Measurements from ENCODE around the gene UBXN2A.
"Not testable (repeated sequence)": the region's sequence is repeated elsewhere in the genome, so short reads cannot be mapped to it uniquely, and the experiment has no call there.

The UBXN2A gene

GRCh38 chr2:23947350-23947749 lies 7.1 kb downstream of the UBXN2A start:
- no peak for TF ChIP-seq MYC (IDR thresholded peaks at IDR 0.05; ENCODE audit: low read depth, low read length)
- no peak for TF ChIP-seq POLR2A (IDR thresholded peaks at IDR 0.05; ENCODE audit: extremely low read depth, insufficient read length)
- no peak for TF ChIP-seq CTCF (IDR thresholded peaks at IDR 0.05; ENCODE audit: low read depth, low read length)
- no peak for TF ChIP-seq MAX (IDR thresholded peaks at IDR 0.05; ENCODE audit: low read depth, low read length)
- no peak for DNase-seq (ENCODE audit: low read depth)
- H3K4me3 ChIP-seq (ENCODE audit: low read depth, low read length) = no peak overlapping the region

- not testable (repeated sequence) for H3K4me3 ChIP-seq (ENCODE audit: low read depth, low read length); DNase-seq (ENCODE audit: low read depth)
Observed at GRCh38 chr2:23952558-23952957, 12.3 kb downstream of the UBXN2A start.

- no peak for TF ChIP-seq POLR2A (IDR thresholded peaks at IDR 0.05; ENCODE audit: extremely low read depth, insufficient read length)
- no peak for TF ChIP-seq MAX (IDR thresholded peaks at IDR 0.05; ENCODE audit: low read depth, low read length)
- TF ChIP-seq CTCF (IDR thresholded peaks at IDR 0.05; ENCODE audit: low read depth, low read length) = no peak
- no peak for TF ChIP-seq MYC (IDR thresholded peaks at IDR 0.05; ENCODE audit: low read depth, low read length)
- no peak for DNase-seq (ENCODE audit: low read depth)
- H3K4me3 ChIP-seq (ENCODE audit: low read depth, low read length) = no peak overlapping the region
Observed at GRCh38 chr2:23953625-23954024, 13.4 kb downstream of the UBXN2A start.

GRCh38 chr2:23954325-23955014 lies 14.2 kb downstream of the UBXN2A start:
- H3K4me3 ChIP-seq (ENCODE audit: low read depth, low read length) = no peak overlapping the region
- no peak for TF ChIP-seq POLR2A (IDR thresholded peaks at IDR 0.05; ENCODE audit: extremely low read depth, insufficient read length)
- TF ChIP-seq MYC (IDR thresholded peaks at IDR 0.05; ENCODE audit: low read depth, low read length) = no peak
- no peak for TF ChIP-seq MAX (IDR thresholded peaks at IDR 0.05; ENCODE audit: low read depth, low read length)
- no peak for TF ChIP-seq CTCF (IDR thresholded peaks at IDR 0.05; ENCODE audit: low read depth, low read length)
- no peak for DNase-seq (ENCODE audit: low read depth)

- no peak for DNase-seq (ENCODE audit: low read depth)
- no peak overlapping the region for H3K4me3 ChIP-seq (ENCODE audit: low read depth, low read length)
- no peak for TF ChIP-seq POLR2A (IDR thresholded peaks at IDR 0.05; ENCODE audit: extremely low read depth, insufficient read length)
- no peak for TF ChIP-seq CTCF (IDR thresholded peaks at IDR 0.05; ENCODE audit: low read depth, low read length)
- TF ChIP-seq MYC (IDR thresholded peaks at IDR 0.05; ENCODE audit: low read depth, low read length) = no peak
- TF ChIP-seq MAX (IDR thresholded peaks at IDR 0.05; ENCODE audit: low read depth, low read length) = no peak
Observed at GRCh38 chr2:23967846-23968245, 27.6 kb downstream of the UBXN2A start.

- H3K4me3 ChIP-seq (ENCODE audit: low read depth, low read length) = no peak overlapping the region
- TF ChIP-seq MYC (IDR thresholded peaks at IDR 0.05; ENCODE audit: low read depth, low read length) = no peak
- TF ChIP-seq POLR2A (IDR thresholded peaks at IDR 0.05; ENCODE audit: extremely low read depth, insufficient read length) = no peak
- no peak for TF ChIP-seq CTCF (IDR thresholded peaks at IDR 0.05; ENCODE audit: low read depth, low read length)
- no peak for TF ChIP-seq MAX (IDR thresholded peaks at IDR 0.05; ENCODE audit: low read depth, low read length)
- no peak for DNase-seq (ENCODE audit: low read depth)
Observed at GRCh38 chr2:23976883-23977282, 36.6 kb downstream of the UBXN2A start.
